Measurements from ENCODE around the gene GINS3.

GINS3 gene

DNA sequence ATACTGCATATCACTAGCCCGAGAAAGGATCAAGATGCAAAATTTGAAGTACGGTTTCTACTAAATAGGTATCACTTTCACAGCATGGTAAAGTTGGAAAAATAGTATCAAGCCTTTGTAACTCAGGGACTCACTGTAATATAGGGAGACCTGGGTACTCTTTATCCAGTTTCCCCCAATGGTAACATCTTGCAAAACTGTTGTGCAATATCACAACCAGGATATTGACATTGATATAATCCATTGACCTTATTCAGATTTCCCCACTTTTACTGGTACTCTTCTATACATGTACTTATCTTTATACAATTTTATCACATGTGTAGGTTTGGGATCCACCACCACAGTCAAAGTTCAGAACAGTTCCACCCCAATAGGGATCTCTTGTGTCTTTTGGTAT, 20.4 kb upstream of the GINS3 start:
- DNase-seq (ENCODE audit: low read depth) = no peak
- TF ChIP-seq, protein P1, sequence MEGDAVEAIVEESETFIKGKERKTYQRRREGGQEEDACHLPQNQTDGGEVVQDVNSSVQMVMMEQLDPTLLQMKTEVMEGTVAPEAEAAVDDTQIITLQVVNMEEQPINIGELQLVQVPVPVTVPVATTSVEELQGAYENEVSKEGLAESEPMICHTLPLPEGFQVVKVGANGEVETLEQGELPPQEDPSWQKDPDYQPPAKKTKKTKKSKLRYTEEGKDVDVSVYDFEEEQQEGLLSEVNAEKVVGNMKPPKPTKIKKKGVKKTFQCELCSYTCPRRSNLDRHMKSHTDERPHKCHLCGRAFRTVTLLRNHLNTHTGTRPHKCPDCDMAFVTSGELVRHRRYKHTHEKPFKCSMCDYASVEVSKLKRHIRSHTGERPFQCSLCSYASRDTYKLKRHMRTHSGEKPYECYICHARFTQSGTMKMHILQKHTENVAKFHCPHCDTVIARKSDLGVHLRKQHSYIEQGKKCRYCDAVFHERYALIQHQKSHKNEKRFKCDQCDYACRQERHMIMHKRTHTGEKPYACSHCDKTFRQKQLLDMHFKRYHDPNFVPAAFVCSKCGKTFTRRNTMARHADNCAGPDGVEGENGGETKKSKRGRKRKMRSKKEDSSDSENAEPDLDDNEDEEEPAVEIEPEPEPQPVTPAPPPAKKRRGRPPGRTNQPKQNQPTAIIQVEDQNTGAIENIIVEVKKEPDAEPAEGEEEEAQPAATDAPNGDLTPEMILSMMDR (IDR thresholded peaks at IDR 0.05; ENCODE audit: control insufficient read depth, extremely low read depth, insufficient read depth) = no peak
- no peak overlapping the region for H3K4me3 ChIP-seq (ENCODE audit: low read depth, low read length)

DNA sequence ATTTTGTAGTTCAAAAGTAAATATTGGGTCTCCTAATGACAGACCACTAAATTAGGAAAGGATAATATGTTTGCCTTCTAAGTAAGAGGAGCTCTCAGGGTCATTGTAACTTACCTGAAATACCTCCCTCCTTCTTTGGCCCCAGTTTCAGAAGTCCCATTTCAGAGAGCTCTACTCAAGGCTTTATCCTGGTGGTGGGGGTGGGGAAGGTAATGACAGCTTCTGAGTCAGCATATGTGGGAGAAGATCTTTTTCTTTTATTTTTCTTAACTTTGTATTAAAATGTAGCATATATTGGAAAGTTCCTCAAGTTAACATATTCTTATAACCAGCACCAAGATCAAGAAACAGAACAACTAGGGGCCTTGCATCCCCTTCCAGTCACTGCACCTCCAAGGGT, 16.9 kb upstream of the GINS3 start:
- TF ChIP-seq, protein P1 (IDR thresholded peaks at IDR 0.05; ENCODE audit: control insufficient read depth, extremely low read depth, insufficient read depth) = no peak
- no peak for DNase-seq (ENCODE audit: low read depth)
- H3K4me3 ChIP-seq (ENCODE audit: low read depth, low read length) = no peak overlapping the region

DNA sequence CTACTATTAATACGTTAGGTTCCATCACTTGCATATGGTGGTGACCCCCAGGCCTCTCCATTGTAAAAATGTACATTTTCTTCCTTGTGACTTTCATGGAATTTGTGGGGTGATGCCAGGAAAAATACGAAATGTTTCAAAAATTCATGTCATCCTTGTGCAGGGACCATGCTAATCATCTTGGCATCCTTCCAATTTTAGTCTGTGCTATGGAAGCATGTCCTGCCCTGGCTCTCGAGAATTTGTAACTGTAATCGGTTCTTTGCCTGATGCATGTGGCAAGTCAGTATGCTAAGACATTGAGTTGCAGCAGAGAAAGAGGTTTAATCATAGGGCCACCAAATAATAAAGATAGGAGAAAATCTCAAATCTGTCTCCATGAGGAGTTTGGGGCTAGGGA, 14.3 kb upstream of the GINS3 start:
- no peak overlapping the region for H3K4me3 ChIP-seq (ENCODE audit: low read depth, low read length)
- no peak for DNase-seq (ENCODE audit: low read depth)
- TF ChIP-seq, protein P1 (IDR thresholded peaks at IDR 0.05; ENCODE audit: control insufficient read depth, extremely low read depth, insufficient read depth) = no peak

DNA sequence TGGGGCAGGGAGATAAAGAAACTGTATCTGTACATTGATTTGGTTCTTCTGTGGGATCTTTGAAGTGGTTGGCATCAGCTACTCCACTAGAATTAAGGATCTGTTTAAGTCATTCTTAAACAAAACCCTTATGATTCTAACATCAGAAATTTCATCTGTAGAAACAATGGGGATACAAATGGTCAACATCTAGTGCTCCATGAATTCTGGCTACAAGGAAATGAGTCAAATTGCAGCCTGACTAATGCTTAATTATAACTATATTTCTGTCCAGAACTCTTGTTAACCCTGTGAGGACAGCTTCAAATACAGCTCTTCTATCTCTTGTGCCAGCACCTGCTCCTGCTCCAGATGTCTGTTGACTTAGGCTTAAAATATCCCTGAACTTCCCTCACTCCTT, 13.9 kb upstream of the GINS3 start:
- H3K4me3 ChIP-seq (ENCODE audit: low read depth, low read length) = no peak overlapping the region
- DNase-seq (ENCODE audit: low read depth) = no peak
- TF ChIP-seq, protein P1 (IDR thresholded peaks at IDR 0.05; ENCODE audit: control insufficient read depth, extremely low read depth, insufficient read depth) = no peak

DNA sequence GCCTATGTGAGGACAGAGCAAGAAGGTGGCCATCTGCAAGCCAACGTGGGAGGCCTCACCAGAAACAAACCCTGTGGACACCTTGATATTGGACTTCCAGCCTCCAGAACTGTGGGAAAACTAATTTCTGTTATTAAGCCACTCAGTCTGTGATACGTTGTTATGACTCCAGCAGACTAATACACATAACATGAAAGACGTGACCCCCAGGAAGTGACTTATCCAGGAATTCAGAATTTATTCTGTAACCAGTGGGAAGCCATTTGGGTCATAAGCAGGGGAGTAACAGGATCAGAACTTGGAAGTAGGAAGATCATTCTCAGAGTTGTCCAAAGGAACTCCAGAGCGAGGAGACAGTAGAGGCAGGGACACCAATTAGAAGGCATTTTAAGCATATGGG, 12.5 kb upstream of the GINS3 start:
- DNase-seq (ENCODE audit: low read depth) = no peak
- TF ChIP-seq, protein P1 (IDR thresholded peaks at IDR 0.05; ENCODE audit: control insufficient read depth, extremely low read depth, insufficient read depth) = no peak
- H3K4me3 ChIP-seq (ENCODE audit: low read depth, low read length) = no peak overlapping the region

DNA sequence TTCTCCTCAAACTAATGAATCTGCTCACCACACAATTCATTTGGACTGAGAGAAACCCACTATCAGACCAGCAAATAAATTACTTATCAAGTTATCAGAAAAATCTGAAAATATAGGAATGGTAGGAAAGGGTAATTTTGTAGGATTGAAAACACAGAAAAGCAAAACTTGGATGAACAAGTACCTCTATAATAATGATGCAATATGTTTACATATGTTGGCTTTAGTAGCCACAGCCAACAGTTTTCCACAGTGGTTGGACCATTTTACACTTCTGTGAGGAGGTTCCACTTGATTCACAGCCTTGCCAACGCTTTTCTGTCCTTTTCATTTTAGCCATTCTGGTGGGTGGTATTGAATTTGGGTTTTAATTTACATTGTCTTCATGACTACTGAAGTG, 10.6 kb upstream of the GINS3 start:
- no peak overlapping the region for H3K4me3 ChIP-seq (ENCODE audit: low read depth, low read length)
- TF ChIP-seq, protein P1 (IDR thresholded peaks at IDR 0.05; ENCODE audit: control insufficient read depth, extremely low read depth, insufficient read depth) = no peak
- no peak for DNase-seq (ENCODE audit: low read depth)

DNA sequence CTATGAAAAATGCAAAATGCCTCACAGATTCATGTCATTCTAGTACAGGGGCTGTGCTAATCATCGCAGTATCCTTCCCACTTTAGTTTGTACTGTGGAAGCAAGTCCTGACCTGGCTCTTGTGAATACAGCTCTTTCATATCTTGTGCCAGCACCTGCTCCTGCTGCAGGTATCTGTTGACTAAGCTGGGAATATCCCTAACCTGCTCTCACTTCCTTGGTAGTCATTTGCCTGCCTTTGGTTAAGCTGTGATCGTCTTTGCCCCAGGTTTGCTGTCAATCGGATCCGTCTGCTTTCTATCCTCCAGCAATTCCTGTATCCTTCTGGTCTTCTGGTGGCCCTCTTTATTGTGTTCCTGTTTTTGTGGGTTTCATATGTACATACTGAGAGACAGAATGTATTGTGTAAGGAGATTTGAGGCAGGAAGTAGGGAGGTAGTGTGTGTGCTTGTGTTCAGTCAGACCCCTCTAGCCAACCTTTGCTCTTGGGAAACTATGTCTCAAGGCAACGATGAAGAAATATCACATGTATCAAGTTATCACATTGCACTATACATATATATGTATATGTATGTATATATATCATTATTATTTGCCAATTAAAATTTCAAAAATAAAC, 7.7 kb upstream of the GINS3 start:
- no peak for DNase-seq (ENCODE audit: low read depth)

More for the DNA sequence above, 7.7 kb upstream of the GINS3 start:
- no peak overlapping the region for H3K4me3 ChIP-seq (ENCODE audit: low read depth, low read length)
- TF ChIP-seq, protein P1 (IDR thresholded peaks at IDR 0.05; ENCODE audit: control insufficient read depth, extremely low read depth, insufficient read depth) = no peak
